HepG2 (cell line): ENCODE data around the gene IMPDH1. TPM values are rescaled to one million over a fixed set of nuclear protein-coding genes. Genes with fewer than 3 reads are reported as not detected.

ENCODE experiments used
- CEBPZ ChIP-seq: IDR thresholded peaks from 2 replicates; pipeline ENCODE4 v1.6.1; 2012; ENCODE audit warnings: low read length, improper control_type of control experiment
- HBP1 ChIP-seq: IDR thresholded peaks from 2 replicates; pipeline ENCODE4 v1.6.1; 2016; ENCODE audit warnings: low read depth, control low read depth
- HNF4A ChIP-seq: sonication (generic); formaldehyde crosslinking; IDR thresholded peaks from 2 replicates; pipeline ENCODE4 v1.4.0; 2020; ENCODE audit warnings: missing genetic modification reagents
- KDM5B ChIP-seq: sonication (generic); formaldehyde crosslinking; IDR thresholded peaks from 2 replicates; pipeline ENCODE4 v1.4.0; 2020; ENCODE audit warnings: missing genetic modification reagents, mild to moderate bottlenecking, borderline replicate concordance
- ZBTB38 ChIP-seq: sonication (generic); formaldehyde crosslinking; IDR thresholded peaks from 2 replicates; pipeline ENCODE4 v1.5.1; 2020; ENCODE audit warnings: mild to moderate bottlenecking, missing genetic modification reagents
- ZNF142 ChIP-seq: sonication (generic); formaldehyde crosslinking; IDR thresholded peaks from 2 replicates; pipeline ENCODE4 v1.4.0; 2020; ENCODE audit warnings: missing genetic modification reagents
- ZNF260 ChIP-seq: sonication (generic); formaldehyde crosslinking; IDR thresholded peaks from 2 replicates; pipeline ENCODE4 v1.4.0; 2020; ENCODE audit warnings: missing genetic modification reagents, low read depth, mild to moderate bottlenecking, borderline replicate concordance
- ZNF382 ChIP-seq: sonication (generic); formaldehyde crosslinking; IDR thresholded peaks from 2 replicates; pipeline ENCODE4 v1.5.0; 2020; ENCODE audit warnings: missing genetic modification reagents, mild to moderate bottlenecking, borderline replicate concordance
- ZNF564 ChIP-seq: sonication (generic); formaldehyde crosslinking; IDR thresholded peaks from 2 replicates; pipeline ENCODE4 v1.8.1; 2023; ENCODE audit warnings: mild to moderate bottlenecking, missing genetic modification reagents
- ZNF580 ChIP-seq: IDR thresholded peaks from 2 replicates; pipeline ENCODE4 v1.6.1; 2016; ENCODE audit warnings: low read depth, borderline replicate concordance
- ZNF780A ChIP-seq: sonication (generic); formaldehyde crosslinking; IDR thresholded peaks from 2 replicates; pipeline ENCODE4 v1.8.0; 2022; ENCODE audit warnings: mild to moderate bottlenecking, missing genetic modification reagents, moderate library complexity
- ZNF792 ChIP-seq: IDR thresholded peaks from 2 replicates; pipeline ENCODE4 v1.6.1; 2016
- ZSCAN9 ChIP-seq: IDR thresholded peaks from 2 replicates; pipeline ENCODE4 v1.6.1; 2016; ENCODE audit warnings: borderline replicate concordance
- polyA plus RNA-seq, 8 experiments: library from polyadenylated mRNA; depleted of rRNA in 3 of 8; stranded (reverse) in 7 of 8; unstranded in 1 of 8; fragments of >200 nt; fragmentation: Illumina TruSeq in 4 of 8; extraction: Trizol in 4 of 8; gene quantifications; 2 replicates each; pipeline versions ENCODE4 v1.2.1 to v1.2.3, GENCODE V29; 2011 to 2016; ENCODE audit warnings: low read depth in 4 of 8, missing spikeins in 1 of 8, mixed read lengths in 1 of 8; ENCODE audit not compliant: insufficient read depth in 1 of 8
- total RNA-seq, 5 experiments: library from RNA; depleted of rRNA; stranded (reverse); fragments of >200 nt; fragmentation: Illumina TruSeq; extraction: Trizol; gene quantifications; 2 replicates each; pipeline ENCODE4 v1.2.3, GENCODE V29; 2016; ENCODE audit warnings: low read depth in 1 of 5

The IMPDH1 gene
- total and polyA plus RNA-seq, 2 of the 13 experiments (the other 11 are each of a cell fraction or from before 2014, with no cell fraction given), result 22.8 to 34.0 TPM

- TF ChIP-seq ZNF142 (CRISPR knock-in tag) (peak; percentile 80; the same call in 1 of the 2 replicates), HNF4A (CRISPR knock-in tag) (no peak), ZNF564 (CRISPR knock-in tag) (no peak), ZBTB38 (CRISPR knock-in tag) (no peak), ZNF580 (CRISPR knock-in tag) (no peak), ZSCAN9 (CRISPR knock-in tag) (no peak), ZNF382 (no peak), HBP1 (CRISPR knock-in tag) (no peak), ZNF780A (no peak), ZNF792 (CRISPR knock-in tag) (no peak), ZNF260 (CRISPR knock-in tag) (no peak), CEBPZ (no peak), KDM5B (CRISPR knock-in tag) (peak; percentile 61; the same call in 1 of the 2 replicates)
These were observed at the start of gene IMPDH1 (continued) for GRCh38 chr7:128409596-128410450.
